HG03159 (cell line): ENCODE data around the gene CPLX1.

Source experiments
- ATAC-seq: cut with Tn5 transposase; IDR thresholded peaks from one replicate; pipeline ENCODE4 v1.9.1; 2021; ENCODE audit warnings: mild to moderate bottlenecking, moderate library complexity; ENCODE audit not compliant: unreplicated experiment

The CPLX1 gene

DNA sequence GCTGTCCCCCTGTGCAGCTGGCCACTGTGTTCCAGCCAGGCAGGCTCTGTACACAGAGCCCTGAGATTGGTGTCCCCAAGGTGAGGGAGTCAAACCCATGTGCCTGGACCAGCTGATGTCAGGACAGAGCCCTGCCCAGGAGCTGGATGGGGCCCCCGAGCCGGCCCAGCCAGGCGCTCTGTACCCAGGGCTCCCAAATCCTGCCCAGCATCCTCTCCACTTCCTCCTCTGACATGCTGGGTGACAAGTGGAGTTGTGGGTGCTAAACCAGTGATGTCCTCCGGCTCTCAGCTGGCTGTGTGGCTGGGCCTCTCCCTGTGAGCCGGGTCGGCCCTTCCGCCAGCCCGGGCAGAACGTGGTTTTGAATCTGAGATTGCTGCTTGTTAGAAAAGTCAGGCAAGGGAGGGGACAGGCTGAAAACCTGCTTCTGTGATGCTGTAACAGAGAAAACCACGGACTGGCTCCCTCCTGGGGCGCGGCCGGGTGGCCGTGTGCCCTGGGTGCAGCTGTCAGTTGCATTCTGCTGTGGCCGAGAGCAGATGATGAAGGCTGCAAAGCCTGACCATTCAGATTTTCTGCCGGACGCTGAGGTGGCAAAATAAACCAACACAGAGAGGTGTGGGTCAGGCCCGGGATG lies 7.9 kb upstream of the CPLX1 start:
- ATAC-seq, result no peak

DNA sequence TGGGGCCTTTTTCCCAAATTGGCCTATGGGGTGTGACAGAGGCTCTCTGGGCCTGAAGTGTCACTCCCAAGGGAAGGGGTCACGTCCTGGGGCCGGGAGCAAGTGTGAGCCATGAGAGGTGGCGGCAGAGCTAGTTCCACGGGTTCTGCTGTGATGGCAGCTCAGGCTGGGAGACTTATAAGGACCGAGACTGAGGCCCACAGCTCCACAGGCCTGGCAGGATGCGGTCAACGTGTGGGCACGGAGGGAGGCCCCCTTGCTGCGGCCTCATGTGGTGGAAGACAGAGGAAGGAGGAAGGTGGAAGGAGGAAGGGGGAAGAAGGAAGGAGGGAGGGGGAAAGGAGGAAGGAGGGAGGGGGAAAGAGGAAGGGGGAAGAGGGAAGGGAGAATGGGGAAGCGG lies 7.2 kb upstream of the CPLX1 start:
- no peak for ATAC-seq

DNA sequence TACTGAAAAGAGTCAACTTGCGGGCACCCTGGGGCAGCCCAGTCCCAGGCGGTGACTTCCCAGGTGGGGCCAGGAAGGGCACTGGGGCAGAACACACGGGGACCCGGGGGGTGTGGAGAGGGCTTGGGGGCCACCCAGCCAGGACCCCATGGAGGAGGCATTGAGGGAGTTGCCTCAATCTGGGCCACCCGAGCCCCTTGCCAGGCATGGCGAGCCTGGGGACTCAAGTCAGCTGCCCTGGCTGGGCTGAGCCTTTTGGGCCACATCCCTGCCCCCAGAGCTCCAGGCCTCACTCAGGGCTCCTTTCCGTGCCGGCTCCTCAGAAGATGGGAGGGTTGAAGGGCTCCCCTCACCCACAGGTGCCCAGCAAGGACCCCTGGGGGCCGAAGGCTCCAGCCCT lies 6.6 kb upstream of the CPLX1 start:
- no peak for ATAC-seq

DNA sequence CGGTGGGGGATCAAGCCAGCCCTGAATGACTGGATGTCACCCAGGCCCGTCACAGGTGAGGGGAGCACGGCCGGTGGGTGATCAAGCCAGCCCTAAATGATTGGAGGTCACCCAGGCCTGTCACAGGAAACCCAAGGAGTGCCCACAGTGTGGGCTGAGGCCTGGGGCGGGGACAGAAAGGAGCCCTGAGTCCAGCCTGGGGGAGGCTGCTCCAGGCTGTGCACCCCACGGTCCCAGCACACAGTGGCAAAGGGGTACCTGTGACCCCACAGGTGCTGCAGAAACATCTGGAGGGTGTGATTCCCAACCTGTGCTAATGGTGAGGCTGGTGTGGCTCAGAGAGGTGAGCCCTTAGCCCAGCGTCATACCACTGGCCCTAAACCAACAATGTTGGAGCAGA lies 6.2 kb upstream of the CPLX1 start:
- no peak for ATAC-seq

DNA sequence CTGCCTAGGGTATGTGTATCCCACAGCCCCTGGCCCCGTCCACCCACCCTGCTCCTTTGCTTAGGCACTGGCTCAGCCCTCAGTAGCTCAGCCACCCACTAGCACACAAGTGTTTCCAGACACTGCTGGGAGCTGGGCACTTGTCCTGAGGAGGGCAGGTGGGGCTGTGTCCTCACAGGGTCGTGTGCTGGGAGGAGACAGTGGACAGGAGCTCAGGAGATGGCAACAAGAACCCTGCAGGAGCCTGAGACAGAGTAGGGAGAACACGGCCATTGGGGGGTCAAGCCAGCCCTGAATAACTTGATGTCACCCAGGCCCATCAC lies 5.5 kb upstream of the CPLX1 start:
- ATAC-seq, result no peak

DNA sequence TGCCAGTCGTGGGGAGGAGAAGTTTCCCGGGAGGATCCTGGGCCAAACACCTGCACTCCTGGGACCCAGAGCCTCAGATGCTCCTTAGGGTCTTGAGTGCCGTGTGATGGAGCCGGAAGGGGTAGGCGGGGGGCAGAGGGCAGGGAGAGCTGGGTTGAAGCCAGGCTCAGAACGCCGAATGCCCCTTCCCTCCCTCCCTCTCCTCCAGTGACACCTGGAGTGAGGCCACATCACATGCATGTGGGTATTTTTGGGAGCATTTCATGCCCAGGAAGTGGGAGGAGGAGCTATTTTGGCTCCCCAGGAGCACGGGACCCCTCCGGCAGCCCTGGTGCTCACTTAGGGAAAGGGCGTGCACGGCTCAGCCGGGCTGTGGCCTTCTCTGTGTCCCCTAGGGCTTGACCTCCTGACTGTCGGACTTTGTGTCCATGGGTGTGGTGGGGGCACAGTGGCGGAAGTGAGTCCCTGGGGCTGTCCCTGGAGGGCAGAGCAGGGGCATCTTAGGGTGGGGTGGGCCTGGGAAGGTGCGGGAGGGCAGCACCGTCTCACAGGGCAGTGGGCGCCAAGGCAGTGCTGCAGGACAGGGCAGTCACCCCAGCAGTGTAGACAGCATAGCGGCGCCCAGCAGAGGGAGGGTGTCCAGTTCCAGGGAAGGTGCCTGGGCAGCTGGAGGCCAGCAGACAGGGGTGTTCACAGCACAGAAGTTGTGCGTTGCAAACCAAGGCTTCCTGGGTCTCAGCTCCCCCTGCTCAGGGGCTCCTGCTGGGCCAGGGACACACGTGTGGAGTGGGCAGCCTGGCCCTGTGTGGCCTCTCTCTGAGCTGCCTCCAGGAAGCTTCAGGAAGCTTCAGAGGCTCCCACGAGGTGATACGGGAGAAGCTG lies 4.9 kb upstream of the CPLX1 start:
- no peak for ATAC-seq

DNA sequence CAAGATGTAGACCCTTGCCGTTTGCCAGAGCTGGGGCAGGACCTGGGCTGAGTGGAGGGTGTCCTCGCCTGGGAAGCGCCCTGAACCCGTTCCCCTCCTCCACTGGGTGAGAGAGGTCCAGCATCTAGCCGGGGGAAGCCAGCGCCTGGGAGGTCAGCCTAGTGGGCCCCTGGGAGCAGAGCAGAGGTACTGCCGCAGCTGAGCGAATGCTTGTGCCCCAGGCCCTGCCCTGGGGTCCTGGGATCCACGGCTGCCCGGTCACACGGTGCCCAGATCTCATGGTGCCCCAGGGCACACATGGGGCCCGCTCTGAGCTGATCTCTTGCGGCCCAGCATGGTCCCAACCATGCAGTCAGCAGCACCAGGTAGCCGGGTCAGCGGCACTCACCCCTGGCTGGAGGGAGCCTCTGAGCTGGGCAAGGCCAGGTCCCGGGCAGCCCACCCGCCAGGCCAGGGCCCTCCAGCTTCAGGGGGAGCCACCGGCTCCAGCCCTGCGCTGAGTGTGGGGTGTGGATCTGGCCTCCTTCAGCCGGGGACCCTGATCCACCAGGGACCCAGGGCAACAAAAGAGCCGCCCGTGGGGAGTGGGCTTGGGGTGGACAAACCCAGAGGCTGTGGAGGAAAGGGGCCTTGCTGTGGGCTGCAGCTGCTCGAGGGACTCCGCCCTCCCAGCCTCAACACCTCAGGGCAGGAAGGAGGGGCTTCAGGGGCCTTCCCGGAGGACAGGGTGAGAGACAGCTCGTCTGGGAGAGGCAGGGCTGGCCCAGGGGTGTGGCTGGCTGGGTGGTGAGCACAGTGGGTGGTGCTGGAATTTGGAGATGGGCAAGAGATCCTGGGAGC lies 4.1 kb upstream of the CPLX1 start:
- no peak for ATAC-seq

DNA sequence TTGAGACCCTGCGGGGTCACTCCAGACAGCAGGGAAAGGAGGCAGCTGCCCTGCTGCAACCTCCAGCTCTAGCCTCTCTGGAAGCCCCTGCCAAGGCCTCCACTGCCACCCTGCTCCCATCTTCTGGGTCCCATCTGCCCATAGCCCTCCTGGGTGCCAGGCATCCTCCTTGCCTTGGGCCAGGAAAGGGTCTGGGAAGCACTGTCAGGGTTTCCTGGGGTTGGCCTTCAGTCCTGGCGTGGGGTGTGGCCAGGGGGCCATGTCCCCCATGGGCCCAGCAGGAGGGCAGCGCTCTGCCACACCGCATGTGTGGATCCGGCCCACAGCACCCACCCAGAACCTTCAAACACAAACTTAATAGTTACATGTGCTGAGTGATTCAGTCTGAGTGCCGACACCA lies 3.4 kb upstream of the CPLX1 start:
- no peak for ATAC-seq

DNA sequence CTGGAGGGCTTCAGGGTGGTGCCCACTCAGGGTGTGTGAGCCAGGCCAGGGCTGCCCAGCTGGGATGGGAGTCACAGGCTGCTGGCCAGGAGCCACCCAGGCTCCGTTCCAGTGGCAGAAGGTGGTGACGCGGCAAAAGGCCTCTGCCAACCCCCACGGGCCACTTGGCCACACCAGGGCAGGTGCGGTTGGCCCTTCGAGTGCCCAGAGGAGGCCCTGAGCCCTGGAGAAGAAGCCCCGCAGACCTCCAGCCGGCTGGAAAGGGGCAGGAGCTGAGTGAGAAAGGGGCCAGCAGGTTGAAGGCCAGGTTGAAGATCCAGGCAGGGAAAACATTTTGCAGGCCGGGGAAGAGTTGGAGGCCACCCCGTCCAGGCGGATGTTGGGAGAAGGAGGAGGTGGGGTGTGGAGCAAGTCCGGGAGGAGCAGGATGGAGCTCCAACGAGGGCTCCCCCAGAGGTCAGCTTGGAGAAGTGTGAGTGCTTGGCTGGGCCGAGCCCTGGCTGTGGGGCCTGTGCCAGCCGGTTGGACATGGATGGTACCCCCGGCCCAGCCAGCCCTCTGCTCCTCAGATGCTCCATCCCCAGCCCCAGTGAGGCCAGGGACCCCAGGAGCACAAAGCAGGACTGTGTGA lies 2.8 kb upstream of the CPLX1 start:
- ATAC-seq, result no peak

DNA sequence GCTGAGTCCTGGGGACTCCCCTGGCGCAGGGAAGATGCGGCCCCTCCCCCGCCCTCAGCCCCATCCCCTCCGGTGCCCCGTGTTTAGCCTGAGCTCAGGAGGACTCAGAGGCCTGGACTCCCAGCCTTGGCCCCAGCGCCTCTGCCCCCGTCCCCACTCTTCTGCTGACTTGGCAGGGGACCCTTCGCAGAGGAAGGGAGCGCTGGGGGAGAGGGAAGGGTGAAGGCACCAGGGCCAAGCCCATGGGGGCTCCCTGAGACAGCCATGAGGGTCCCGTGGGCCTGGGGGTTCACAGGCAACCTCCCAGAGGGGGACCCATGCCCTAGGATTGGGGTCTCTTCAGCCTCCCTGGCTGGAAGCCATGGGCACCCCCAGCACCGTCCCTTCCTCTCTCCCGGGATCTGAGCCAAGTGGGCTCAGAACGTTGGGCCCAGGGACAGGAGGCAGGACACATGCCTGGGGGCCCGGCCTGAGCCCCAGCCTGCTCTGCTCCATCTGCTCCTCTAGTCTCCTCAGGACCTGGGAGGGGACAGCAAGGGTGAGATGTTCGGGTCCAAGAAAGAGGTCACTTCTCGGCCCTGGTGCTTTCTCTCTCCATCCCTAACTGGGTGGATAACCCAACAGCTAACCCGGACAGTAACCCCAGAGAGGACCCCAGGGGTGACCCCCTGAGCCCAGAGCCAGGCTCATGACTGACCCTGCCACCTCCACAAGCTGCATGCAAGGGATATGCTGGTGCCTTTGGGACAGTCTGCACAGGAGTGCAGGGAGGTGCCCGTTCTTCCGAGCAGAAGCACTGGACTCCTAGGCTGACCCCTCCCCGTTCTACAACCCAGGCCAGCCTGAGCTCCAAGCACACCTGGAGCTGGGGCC lies 1.5 kb upstream of the CPLX1 start:
- ATAC-seq, result no peak

DNA sequence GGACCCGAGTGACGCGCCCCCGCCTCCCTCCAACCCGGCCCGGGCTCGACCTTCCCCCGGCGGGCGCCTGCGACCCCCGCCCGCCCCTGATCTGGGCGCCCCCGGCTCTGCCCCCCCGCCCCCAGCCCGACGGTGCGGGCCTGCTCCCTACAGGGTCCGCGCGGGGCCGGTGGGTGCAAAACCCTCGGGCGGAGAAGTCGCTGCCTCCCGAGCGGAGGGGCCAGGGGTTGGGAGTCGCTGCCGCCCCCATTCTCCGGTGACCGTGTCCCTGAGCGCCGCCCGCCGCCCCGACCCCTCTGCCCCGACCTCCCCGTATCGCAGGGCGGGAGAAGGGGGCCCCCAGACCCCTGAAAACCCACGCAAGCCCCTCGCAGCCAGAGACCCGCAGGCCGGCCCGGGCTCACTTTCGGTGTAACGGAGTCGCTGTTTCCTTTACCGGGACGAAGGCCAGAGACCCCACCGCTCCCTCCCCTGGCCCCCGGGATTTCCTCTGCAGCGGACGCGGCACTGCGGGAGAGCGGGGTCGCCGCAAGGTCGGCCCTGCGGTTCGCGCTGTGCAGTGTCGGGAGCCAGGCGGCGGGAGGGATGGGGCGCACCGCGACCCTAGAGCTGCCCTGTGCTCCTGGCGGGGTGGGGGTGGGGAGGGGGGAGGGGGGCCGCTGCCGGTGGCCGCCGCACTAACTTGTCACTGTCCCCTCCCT lies 729 bp upstream of the CPLX1 start:
- ATAC-seq, result no peak

DNA sequence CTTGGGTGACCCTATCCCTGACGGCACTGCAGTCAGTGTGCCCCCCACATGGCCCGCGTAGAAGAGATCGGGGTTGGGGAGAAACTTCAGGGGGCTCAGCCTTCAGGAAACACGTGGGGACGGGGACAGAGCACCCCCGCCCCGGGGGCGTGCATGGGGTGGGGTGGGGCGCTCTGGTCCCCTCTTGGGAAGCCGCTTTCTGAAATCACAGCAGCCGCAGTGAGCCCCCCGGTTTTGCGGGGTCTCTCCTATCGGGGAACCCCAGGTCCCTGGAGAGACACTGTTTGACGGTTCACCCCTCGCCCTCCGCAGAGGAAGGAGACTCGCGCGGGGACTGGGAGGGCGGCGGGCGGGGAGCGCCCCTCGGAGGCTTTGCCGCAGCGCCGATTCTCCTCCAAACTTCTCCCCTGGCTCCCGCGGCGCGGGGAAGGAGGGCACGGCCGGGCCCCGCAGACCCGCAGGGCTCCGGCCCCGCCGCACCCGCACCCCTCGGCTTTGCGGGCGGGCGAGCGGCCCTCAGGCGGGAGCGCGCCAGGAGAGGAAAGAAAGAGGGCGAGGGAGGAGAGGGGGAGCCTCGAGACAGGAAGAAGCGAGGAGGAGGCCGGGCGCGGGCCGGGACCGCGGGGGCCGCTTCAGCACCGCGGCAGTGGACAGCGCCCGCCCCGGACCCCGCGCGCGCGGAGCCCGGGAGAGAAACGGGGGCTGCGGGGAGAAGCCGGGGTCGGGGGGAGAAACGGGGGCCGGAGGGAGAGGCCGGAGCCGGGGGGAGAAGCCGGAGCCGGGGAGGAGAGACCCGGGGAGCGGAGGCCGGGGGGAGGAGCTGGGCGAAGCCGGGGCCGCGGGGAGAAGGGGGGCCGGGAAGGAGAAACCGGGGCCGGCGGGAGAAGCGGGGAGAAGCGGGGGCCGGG lies 612 bp downstream of the CPLX1 start:
- ATAC-seq, result no peak

DNA sequence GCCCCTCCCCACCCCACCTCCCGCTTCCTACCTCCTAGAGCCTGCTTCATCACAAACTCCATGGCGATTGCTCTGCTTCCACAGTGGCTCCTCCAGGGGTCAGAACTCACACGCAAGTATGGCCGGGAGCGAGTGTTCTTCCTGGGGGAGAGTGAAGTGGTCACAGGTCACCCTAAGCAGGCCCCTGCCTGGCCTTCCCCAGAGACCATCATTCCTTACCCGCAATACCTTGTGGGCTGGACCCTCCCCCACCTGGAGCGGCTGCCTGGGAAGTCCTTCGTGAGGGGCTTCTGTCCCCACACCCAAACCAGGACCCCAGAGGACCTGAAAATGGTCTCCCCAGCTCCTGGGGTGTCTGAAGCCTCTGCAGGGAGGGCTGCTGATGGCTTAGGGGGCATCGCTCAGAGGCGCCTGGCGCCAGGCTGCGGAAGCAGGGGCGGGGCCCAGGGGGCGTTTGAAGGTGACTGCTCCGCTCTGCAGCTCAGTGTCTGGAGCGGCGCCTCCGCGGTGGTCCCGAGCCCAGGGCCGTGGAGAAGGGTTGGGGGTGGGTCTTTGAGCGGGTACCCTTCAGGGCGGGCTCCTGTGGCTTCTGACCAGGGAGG lies 1.4 kb downstream of the CPLX1 start:
- no peak for ATAC-seq

DNA sequence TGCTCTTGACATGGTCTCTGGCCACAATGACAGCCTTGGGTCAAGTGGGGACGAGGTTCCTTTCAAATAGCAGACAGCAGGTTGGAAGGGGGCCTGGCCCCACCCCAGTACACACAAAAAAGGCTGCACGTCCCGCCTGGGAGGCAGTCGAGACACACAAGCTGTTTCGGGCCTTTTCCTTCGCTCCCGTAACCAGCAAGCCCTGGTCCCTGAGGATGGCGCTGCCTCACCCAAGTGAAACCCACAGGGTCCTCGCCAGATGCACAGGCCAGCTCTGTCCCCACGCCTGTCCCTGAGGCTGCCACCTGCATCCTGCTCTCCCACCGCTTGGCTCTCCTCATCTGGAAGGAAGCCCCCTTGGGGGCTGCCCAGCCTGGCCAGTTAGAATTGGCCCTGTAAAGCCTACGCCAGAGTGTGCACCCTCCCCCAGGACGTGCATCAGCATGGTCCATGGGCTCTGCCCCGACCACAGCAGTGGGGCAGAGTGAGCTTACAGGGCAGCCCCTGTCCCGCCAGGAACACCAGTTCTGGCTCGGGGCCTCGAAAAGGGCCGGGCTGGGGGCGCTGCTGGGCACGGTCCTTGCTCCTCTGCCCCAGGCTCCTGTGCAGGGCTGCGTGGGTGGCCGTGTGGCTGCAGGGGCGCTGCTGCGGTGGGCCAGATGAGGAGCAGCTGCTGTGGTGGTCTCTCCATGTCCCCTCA lies 2.0 kb downstream of the CPLX1 start:
- no peak for ATAC-seq

DNA sequence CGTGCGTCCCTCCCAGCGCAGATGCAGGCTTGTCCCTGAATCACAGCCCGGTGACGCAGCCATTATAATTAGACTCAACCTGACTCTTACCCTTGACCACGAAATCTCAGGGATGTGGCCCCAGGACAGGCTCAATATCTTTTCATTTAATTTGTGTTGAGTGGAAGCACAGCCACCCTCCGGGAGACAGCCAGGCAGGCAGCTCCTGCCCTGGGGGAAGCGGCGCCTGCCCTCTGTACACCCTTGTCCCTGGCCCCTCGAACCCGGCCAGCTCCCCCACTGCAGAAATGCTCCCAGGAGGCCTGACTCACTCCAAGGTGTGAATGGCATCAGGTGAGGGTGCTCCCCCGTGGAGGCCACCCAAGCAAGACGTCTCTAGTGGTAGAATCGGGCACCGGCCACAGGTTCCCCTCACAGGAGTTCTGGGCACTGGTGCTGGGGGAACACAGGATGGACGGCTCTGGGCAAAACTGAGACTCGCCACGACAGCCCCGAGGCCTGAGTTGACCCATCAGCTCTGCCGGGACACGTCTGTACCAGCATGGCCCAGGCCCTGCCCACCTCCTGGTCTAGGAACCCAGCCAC lies 2.7 kb downstream of the CPLX1 start:
- ATAC-seq, result no peak

DNA sequence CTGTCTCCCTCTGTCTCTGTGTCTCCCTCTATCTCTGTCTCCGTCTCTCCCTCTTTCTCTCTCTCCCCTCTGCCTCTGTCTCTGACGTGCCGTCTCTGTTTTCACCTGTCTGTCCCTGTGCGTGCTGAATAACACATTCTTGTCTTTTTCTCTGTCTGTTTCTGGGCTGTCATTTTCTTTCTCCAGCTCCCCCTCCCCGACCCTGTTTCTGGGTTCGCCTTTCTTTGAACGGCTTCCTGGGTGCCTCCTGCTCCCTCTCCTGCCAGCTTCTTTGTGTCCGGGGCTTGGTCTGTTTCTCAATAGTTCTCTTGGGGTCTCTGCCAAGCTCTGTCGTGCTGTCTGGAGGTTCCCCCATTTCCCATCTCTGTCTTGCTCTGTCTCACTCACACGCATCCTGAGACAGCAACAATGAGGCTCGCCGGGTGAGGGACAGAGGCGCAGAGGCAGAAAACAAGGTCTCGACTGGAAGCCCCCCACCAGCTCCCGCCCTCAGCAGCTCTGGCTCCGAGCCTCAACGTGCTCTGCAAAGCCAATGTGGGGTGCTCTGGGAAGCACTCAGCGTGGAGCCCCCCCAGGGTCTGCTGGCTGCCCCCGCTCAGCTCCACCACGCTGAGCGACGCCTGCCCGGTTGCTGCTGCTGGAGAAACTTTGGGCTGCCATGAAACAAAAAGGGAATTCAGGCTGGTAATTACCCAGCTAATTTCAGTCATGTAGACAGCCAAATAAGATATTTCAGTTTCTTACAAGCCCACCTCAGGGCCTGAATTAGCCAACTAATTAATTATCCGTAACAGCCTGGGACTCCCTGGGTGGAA lies 3.4 kb downstream of the CPLX1 start:
- ATAC-seq, result no peak

DNA sequence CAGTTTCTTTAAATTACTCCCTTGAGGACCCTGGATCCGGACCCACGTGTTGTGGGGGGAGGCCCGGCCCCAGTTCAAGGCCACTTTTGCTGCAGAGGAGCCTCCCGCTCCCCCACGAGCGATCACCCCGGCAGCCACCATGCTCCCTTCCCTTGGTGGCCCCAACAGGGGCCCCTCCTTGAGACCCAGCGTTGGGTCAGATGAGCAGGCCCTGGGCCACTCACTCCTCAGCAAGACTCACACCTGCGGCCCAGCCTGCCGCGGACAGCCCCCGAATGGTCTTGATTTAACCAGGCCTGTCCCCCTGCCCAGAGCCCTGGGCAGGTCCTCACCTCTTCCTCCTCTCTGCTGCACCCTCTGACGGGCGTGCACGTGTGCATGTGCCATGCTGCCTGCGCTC lies 4.3 kb downstream of the CPLX1 start:
- no peak for ATAC-seq
